ENCODE data around the gene L3MBTL2.
A peak's percentile ranks its signal among the peaks of the same experiment; 100 is the strongest.
"Not testable (repeated sequence)": the region's sequence is repeated elsewhere in the genome, so short reads cannot be mapped to it uniquely, and the experiment has no call there.

L3MBTL2 gene

DNA sequence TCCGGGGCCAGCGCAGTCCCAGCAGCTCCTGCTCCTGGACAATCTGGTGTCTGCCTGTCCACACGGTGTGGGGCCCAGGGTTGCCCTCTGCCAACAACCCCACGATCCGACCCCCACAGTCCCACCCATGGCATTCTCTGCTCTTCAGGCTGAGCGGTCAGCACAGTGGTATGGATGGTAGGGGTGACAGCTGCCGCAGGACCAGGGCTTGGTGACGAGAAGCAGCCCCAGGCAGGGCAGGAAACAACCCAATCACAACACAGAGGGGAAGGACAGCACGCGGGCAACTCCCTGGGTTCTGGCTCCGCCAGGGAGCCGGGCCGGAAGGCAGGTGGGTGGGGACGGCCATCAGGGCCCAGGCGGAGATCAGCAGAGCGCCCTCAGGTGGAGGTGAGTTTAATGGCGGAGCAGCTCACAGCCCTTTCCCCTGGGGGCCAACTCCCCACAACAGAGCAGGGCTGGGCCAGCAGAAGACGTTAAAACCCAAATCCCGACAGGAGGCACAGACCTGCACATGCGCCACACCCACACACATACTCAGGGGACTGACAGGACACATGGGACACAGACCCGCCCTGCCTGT is 40.9 kb downstream of the L3MBTL2 start:
- DNase-seq (ENCODE audit: low spot score in 2 of 2) (no peak), ATAC-seq (peak; percentile 9)
- Mint-ChIP-seq H3K27ac (no peak overlapping the region), H3K4me1 (no peaks in the 10 kb centered on the region), H3K9me3 (no peaks in the 10 kb centered on the region), H3K4me3 (no peak overlapping the region), H3K36me3 (peaks cover 57% of the 10 kb centered on the region)

DNA sequence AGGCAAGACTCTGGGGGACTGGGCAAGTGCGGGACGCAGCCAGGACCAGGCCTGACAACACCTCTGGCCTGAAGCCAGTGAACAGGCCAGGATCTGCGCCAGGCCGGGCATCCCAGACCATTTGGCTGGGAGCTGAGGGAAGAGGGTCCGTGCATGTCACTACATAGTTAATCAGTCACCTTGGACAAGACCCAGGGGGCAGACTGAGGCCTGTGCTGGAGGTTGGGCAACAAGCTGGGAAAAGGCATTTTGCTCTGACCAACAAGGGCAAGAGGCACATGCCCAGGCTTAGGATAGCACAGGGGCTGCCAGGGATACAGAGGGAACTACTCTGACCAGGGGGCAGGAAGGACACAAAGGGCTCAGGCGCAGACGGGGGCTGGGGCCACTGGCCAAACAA is 42.6 kb downstream of the L3MBTL2 start:
- DNase-seq (ENCODE audit: low spot score in 2 of 2) (no peak), ATAC-seq (no peak)
- no peak overlapping the region for H3K4me3 Mint-ChIP-seq
- no peak overlapping the region for H3K27ac Mint-ChIP-seq
- H3K36me3 Mint-ChIP-seq = peaks cover 74% of the 10 kb centered on the region
- no peaks in the 10 kb centered on the region for H3K4me1 Mint-ChIP-seq
- H3K9me3 Mint-ChIP-seq = no peaks in the 10 kb centered on the region

DNA sequence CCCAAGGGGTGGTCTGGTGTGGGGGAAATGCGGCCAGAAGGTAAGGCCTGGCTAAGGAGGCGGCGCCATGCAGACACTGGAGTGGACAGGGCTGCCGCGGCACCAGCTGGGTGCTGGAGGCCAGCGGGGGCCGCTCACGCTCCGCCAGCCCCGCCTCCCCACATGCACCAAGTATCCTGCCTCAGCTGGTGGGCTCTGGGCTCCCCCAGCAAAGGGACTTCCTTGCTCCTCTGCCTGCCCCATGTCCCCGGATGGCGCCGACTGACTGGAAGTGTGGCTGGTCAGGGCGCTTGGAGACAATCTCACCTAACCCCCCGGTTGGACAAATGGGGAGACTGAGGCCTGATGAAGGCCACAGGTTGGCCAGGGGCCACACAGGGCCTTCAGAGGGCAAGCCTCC is 43.2 kb downstream of the L3MBTL2 start:
- no peak overlapping the region for H3K4me3 Mint-ChIP-seq
- H3K27ac Mint-ChIP-seq = no peak overlapping the region
- peaks cover 81% of the 10 kb centered on the region for H3K36me3 Mint-ChIP-seq
- no peak for DNase-seq (ENCODE audit: low spot score in 2 of 2)
- no peaks in the 10 kb centered on the region for H3K9me3 Mint-ChIP-seq
- no peaks in the 10 kb centered on the region for H3K4me1 Mint-ChIP-seq
- ATAC-seq = no peak

DNA sequence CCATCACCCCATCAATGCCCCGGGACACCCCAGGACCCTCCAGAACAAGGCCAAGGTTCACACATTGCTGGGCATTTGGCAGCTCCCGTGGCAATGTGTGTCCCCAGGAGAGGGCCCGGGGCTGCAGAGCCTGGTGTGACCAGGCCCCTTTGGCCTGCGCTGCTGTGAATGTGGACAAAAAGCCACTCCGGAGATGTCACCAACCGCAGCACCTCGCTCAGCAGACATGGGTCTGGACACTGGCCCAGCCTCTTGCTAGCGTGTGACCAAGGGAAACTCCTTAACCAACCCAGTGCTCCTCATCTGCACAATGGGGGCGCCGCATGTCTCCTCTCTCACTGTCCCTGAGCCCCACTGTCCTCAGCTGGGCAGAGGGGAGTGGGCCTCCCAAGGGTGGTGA is 43.6 kb downstream of the L3MBTL2 start:
- H3K4me3 Mint-ChIP-seq = no peak overlapping the region

DNA sequence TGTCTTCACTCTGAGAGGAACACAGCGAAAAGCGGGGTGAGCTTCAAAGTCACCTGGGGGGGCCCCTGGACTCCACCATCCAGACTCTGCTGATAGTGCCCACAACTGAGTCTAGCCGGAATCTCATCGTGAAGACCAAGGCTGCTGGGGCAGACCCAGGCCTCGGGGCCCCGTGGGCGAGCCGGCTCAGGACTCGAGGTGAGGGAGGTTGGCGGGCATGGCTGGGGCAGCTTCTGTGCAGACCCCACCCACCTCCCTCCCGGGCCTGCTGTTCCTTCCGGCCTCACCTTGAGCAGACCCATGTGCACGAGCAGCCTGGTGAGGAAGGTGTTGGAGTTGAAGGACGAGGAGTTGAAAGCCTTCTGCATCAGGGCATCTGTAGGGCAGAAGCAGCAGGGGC is 44.3 kb downstream of the L3MBTL2 start:
- DNase-seq (ENCODE audit: low spot score in 2 of 2) (no peak), ATAC-seq (no peak)
- H3K9me3 Mint-ChIP-seq = no peaks in the 10 kb centered on the region
- no peak overlapping the region for H3K27ac Mint-ChIP-seq
- no peaks in the 10 kb centered on the region for H3K4me1 Mint-ChIP-seq
- no peak overlapping the region for H3K4me3 Mint-ChIP-seq
- H3K36me3 Mint-ChIP-seq = peaks cover 92% of the 10 kb centered on the region

More for the DNA sequence above, 43.6 kb downstream of the L3MBTL2 start:
- H3K36me3 Mint-ChIP-seq = peaks cover 85% of the 10 kb centered on the region
- H3K27ac Mint-ChIP-seq = no peak overlapping the region
- no peak for DNase-seq (ENCODE audit: low spot score in 2 of 2)
- no peaks in the 10 kb centered on the region for H3K4me1 Mint-ChIP-seq
- H3K9me3 Mint-ChIP-seq = no peaks in the 10 kb centered on the region
- ATAC-seq = no peak

DNA sequence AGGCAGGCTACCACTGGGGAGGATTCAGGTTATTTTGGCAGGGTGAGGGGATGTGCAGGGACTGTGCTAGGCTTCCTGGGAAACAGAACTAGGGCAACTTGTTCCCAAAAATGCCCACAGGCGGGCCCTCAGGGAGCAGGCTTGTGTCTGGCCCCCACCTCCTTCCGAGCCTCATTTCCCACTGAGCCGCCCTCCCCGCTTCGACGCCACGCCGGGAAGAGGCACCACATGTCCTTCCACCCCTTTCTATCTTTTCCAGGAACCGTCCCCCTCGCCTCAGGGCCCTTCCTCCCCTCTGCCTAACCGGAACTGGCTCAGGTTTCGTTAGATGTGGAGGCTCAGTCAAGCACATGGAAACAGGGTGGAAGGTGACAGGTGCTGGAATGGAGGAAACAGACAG is 45.0 kb downstream of the L3MBTL2 start:
- H3K4me1 Mint-ChIP-seq = no peaks in the 10 kb centered on the region
- DNase-seq (ENCODE audit: low spot score in 2 of 2) (no peak), ATAC-seq (no peak)
- no peak overlapping the region for H3K4me3 Mint-ChIP-seq
- peaks cover 94% of the 10 kb centered on the region for H3K36me3 Mint-ChIP-seq
- H3K9me3 Mint-ChIP-seq = no peaks in the 10 kb centered on the region
- H3K27ac Mint-ChIP-seq = no peak overlapping the region

DNA sequence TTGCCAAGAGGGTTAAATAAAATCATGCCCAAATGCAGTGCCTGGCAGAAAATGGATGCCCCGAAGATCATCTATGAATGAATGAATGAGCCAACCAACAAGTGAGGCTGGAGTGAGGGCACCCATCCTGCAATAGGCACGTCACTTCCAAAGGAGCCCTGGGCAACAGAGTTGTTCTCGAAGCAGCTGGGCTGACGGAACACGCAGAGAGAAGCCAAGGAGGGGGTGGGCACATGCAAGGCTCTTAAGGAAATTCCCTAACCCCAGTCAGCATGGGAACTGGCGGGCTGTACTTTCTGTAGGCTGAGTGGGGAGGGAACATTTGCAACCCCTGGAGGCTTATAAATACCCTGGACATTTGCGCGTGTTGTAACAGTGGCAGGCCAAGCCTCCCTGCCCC is 47.3 kb downstream of the L3MBTL2 start:
- H3K4me3 Mint-ChIP-seq = no peak overlapping the region
- no peaks in the 10 kb centered on the region for H3K4me1 Mint-ChIP-seq
- ATAC-seq (no peak), DNase-seq (ENCODE audit: low spot score in 2 of 2) (no peak)
- no peak overlapping the region for H3K27ac Mint-ChIP-seq
- no peaks in the 10 kb centered on the region for H3K9me3 Mint-ChIP-seq
- H3K36me3 Mint-ChIP-seq = peaks cover 94% of the 10 kb centered on the region

DNA sequence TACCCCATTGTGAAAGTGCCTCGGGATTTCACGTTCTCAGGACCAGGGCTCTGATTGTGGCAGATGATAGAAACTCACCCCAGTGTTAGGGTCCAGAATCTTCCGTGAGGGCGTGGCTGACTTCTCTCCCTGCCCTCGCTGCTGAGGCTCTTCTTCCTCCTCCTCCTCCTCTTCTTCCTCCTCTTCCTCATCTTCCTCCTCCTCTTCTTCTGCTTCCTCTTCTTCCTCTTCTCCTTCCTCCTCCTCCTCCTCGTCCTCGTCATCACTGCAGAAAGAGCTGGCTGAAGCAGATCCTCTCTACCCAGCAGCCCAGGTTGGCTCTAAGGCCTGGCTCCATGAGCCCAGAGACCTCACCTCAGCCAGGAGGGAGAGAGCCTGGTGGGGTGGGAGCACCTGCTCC is 49.1 kb downstream of the L3MBTL2 start:
- H3K4me3 Mint-ChIP-seq = no peak overlapping the region
- peaks cover 100% of the 10 kb centered on the region for H3K36me3 Mint-ChIP-seq
- no peak for ATAC-seq
- H3K27ac Mint-ChIP-seq = peak overlapping the region; percentile 76
- no peaks in the 10 kb centered on the region for H3K4me1 Mint-ChIP-seq
- DNase-seq (ENCODE audit: low spot score in 2 of 2) = no peak
- H3K9me3 Mint-ChIP-seq = no peaks in the 10 kb centered on the region

DNA sequence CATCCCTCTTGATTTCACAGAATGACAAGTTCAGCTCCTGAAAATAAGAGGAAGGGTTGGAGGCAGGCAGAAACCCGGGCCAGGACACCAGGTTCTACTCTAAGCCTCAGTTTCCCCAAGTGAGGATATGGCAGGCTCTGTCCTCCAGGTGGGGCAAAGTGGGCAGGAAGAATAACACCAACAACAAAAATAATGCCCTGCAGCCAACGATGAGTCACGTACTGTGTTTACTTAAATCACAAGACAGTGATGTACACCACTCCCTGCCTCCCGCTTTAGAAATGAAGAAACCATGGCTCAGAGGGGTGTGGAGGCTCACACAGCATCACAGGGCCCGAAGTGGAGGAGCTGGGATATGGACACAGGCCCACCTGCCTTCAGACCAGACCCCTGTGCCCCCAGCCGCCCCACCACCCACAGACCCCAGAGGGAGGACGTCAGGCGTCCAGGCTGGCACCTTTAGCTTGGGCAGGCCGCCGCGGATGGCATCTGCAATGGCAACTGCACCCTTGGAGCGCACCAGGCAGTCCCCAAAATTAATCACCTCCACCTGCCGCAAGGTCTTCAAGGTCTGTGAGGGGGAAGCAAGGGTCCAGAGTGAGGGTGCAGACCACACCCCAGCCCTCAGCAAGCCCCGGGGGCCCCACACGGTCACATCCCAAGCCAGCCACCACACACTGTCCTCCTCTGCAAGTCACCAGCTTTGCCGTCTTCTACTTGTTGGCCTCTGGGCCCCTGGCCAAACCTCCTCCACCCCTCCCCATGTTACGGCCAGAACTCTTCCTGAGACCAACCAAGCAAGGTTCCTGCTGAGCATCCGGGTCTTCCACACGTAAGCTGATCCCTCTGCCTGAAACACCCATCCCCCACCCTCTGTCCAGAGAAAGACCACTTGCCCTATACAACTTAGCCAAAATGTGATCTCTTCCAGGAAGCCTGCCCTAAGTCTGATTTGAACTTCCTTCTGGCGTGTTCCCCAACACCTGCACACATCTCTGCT is 51.4 kb downstream of the L3MBTL2 start:
- no peak for ATAC-seq
- Mint-ChIP-seq H3K4me1 (no peaks in the 10 kb centered on the region), H3K36me3 (peaks cover 100% of the 10 kb centered on the region), H3K4me3 (no peak overlapping the region), H3K9me3 (no peaks in the 10 kb centered on the region), H3K27ac (no peak overlapping the region)
- no peak for DNase-seq (ENCODE audit: low spot score in 2 of 2)

DNA sequence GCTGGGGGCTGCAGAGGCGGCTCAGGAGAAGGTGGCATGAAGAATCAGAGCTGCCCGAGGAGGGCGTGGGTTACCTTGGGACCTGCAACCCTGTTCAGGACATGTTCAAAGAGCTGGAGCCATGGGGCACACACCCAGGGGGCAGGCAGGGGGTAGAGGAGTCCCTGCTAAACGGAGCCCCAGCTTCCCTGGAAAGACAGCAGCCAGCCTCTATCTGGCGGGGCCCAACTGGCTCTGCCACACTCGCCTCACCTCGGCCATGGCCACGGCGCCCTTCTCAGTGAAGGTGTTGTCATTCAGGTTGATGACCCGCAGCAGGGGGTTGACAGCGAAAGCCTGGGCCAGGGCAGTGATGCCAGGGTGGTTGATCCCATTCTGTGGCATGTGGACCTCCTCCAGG is 52.6 kb downstream of the L3MBTL2 start:
- ATAC-seq (no peak), DNase-seq (ENCODE audit: low spot score in 2 of 2) (no peak)
- H3K9me3 Mint-ChIP-seq = no peaks in the 10 kb centered on the region
- H3K4me1 Mint-ChIP-seq = no peaks in the 10 kb centered on the region
- peaks cover 97% of the 10 kb centered on the region for H3K36me3 Mint-ChIP-seq
- H3K27ac Mint-ChIP-seq = no peak overlapping the region
- no peak overlapping the region for H3K4me3 Mint-ChIP-seq

DNA sequence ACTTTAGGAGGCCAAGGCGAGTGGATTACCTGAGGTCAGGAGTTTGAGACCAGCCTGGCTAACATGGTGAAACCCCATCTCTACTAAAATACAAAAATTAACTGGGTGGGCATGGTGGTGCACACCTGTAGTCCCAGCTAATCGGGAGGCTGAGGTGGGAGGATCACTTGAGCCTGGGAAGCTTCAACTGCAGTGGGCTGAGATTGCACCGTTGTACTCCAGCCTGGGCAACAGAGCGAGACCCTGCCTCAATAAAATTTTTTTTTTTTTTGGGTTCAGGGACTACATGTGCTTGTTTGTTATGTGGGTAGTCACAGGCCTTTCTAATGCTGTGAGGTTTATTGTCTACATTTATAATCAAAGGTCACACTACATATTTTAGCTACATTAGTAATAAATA is 54.6 kb downstream of the L3MBTL2 start:
- H3K9me3 Mint-ChIP-seq; DNase-seq (ENCODE audit: low spot score in 2 of 2); ATAC-seq; H3K4me3 Mint-ChIP-seq; H3K4me1 Mint-ChIP-seq; H3K27ac Mint-ChIP-seq: not testable (repeated sequence)
- H3K36me3 Mint-ChIP-seq = peaks cover 95% of the 10 kb centered on the region

DNA sequence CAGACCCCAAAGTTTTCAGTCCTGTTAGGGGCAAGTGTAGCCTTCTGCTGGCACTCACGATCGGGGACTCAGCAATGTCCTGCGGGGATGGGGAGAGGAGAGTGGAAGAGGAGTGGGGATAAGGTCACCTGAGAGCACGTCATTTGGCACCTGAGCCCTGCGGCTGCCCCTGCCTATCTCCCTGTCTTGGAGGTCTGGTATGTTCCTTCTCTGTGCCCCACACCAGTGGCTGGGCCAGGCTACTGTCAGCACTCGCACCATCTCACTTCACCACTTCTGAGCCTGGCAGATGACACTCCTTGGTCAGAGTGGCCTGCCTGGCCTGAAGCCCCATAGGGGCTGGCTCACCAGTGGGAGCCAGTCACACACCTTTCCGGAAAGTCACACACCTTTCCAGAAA is 55.8 kb downstream of the L3MBTL2 start:
- H3K27ac Mint-ChIP-seq = peak overlapping the region; percentile 23
- H3K4me1 Mint-ChIP-seq = peaks cover 6% of the 10 kb centered on the region
- H3K9me3 Mint-ChIP-seq = no peaks in the 10 kb centered on the region
- no peak for DNase-seq (ENCODE audit: low spot score in 2 of 2)
- ATAC-seq = no peak
- peaks cover 95% of the 10 kb centered on the region for H3K36me3 Mint-ChIP-seq
- no peak overlapping the region for H3K4me3 Mint-ChIP-seq

DNA sequence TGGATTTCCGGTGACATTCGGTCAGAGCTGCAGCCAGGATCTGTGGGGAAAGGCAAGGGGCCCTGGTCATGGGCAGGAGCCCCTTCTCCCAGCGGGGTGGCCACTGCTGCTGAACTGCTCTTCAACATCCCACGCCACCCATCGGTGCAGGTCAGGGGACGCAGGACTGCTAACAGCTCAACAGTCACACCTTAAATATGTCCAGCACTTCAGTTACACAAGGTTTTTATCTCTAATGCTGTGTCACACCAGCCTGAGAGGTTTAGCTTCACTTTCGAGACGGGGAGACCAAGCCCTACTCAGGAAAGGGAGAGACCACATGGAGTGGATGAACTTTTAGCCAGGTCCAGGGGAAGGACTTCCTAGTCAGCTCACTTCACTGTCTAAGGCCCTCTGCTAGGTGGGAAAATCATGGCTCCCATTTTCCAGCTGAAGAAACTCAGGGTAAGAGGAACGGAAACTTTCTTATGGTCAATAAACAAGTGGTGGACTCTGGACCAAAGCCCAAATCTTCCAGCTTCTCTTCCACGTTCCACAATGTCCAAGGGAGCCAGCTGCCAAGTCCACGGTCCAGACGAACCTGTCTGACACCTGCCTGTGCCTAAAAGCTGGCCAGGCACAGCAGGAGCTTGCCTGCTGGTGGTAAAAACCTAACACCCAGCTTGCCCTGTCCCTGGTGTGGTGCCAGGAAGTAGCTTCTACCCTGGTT is 56.6 kb downstream of the L3MBTL2 start:
- no peak overlapping the region for H3K4me3 Mint-ChIP-seq
- peaks cover 95% of the 10 kb centered on the region for H3K36me3 Mint-ChIP-seq
- peak overlapping the region; percentile 61 for H3K27ac Mint-ChIP-seq
- ATAC-seq = no peak
- H3K9me3 Mint-ChIP-seq = no peaks in the 10 kb centered on the region
- H3K4me1 Mint-ChIP-seq = peaks cover 6% of the 10 kb centered on the region
- DNase-seq (ENCODE audit: low spot score in 2 of 2) = no peak

DNA sequence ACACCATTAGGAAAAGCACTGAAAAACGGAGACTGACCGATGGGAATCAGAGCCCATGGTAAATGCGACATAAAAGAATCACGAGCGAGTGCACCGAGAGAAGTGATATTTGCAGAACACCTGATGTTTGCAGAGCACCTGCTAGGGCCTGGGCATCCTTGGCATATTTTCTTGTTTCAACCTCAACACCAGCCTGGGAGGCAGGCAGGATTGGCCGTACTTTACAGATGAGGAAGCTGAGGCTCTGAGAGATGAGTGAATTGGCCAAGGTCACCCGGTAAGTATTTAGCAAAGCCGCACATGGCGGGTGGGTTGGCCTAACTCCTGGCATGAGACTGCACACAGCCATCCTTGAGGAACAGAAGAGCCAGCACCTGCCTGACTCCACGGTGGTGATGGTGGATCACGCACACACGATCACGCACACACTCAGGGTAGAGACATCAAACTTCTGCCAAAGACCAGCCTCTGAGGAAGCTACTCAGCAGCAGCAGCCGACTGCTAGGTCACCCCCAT is 57.2 kb downstream of the L3MBTL2 start:
- Mint-ChIP-seq H3K36me3 (peaks cover 95% of the 10 kb centered on the region), H3K4me1 (peaks cover 6% of the 10 kb centered on the region), H3K4me3 (no peak overlapping the region), H3K9me3 (no peaks in the 10 kb centered on the region), H3K27ac (peak overlapping the region; percentile 61)
- DNase-seq (ENCODE audit: low spot score in 2 of 2) (no peak), ATAC-seq (no peak)

DNA sequence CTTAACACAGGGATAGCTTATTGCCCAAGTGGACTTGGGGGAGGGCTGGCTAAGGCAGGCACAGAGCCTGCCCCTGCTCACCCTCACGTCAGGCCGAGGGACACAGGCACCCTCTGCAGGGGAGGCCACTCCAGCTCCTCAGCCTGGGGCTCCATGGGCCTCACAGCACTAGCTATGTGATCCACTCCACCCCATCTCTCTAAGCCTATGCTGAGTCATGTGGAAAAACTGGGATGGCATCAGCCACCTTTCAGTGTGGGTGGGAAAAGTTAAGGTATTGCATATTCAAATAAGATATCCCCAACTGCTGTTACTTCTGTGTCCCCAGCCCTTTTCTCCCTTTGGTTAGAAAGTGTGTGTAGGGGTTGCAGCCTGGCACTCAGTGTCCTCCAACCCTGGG is 58.6 kb downstream of the L3MBTL2 start:
- DNase-seq (ENCODE audit: low spot score in 2 of 2) = no peak
- H3K27ac Mint-ChIP-seq = no peak overlapping the region
- ATAC-seq = no peak
- H3K9me3 Mint-ChIP-seq = no peaks in the 10 kb centered on the region
- no peak overlapping the region for H3K4me3 Mint-ChIP-seq
- H3K36me3 Mint-ChIP-seq = peaks cover 95% of the 10 kb centered on the region
- H3K4me1 Mint-ChIP-seq = peaks cover 6% of the 10 kb centered on the region
